ENCODE results near the gene FILIP1L. TPM values are rescaled to one million over a fixed set of nuclear protein-coding genes. Genes with fewer than 3 reads are reported as not detected.

FILIP1L gene
- total RNA-seq, 3 donors from 2014 or later: 8.9 to 37.0 (median 17.1) TPM

GRCh38 chr3:99969136-99969535, 145.2 kb downstream of the FILIP1L start:
- intact Hi-C loops (cut with DNase I, micrococcal nuclease): no loop called here
- Histone ChIP-seq H3K4me3 (no peak overlapping the region), H3K36me3 (ENCODE audit: low read depth) (no peaks in the 10 kb centered on the region), H3K4me1 (ENCODE audit: low read depth) (no peaks in the 10 kb centered on the region), H3K9me3 (no peaks in the 10 kb centered on the region)
- ATAC-seq: no peak
- DNase-seq: no peak
- no peak for TF ChIP-seq CTCF (IDR thresholded peaks at IDR 0.05)

GRCh38 chr3:99967796-99968195, 146.5 kb downstream of the FILIP1L start:
- Histone ChIP-seq H3K9me3 (no peaks in the 10 kb centered on the region), H3K36me3 (ENCODE audit: low read depth) (no peaks in the 10 kb centered on the region), H3K4me1 (ENCODE audit: low read depth) (no peaks in the 10 kb centered on the region), H3K4me3 (no peak overlapping the region)
- TF ChIP-seq CTCF (IDR thresholded peaks at IDR 0.05): no peak
- ATAC-seq (no peak), DNase-seq (no peak)
- intact Hi-C loops (cut with DNase I, micrococcal nuclease): no loop called here

- no peaks in the 10 kb centered on the region for H3K4me1 ChIP-seq (ENCODE audit: low read depth)
- H3K36me3 ChIP-seq (ENCODE audit: low read depth): no peaks in the 10 kb centered on the region
- no peak overlapping the region for H3K4me3 ChIP-seq
- DNase-seq: no peak
- intact Hi-C loops (cut with DNase I, micrococcal nuclease): no loop called here
- no peaks in the 10 kb centered on the region for H3K9me3 ChIP-seq
- no peak for TF ChIP-seq CTCF (IDR thresholded peaks at IDR 0.05)
- no peak for ATAC-seq
Measured at GRCh38 chr3:99966662-99967416, 147.5 kb downstream of the FILIP1L start.

- Histone ChIP-seq H3K4me3 (no peak overlapping the region), H3K36me3 (ENCODE audit: low read depth) (no peaks in the 10 kb centered on the region), H3K4me1 (ENCODE audit: low read depth) (peaks cover 3% of the 10 kb centered on the region), H3K9me3 (no peaks in the 10 kb centered on the region)
- DNase-seq (no peak), ATAC-seq (peak; percentile 17)
- no peak for TF ChIP-seq CTCF (IDR thresholded peaks at IDR 0.05)
- intact Hi-C loops (cut with DNase I, micrococcal nuclease): no loop called here
Measured at GRCh38 chr3:99965681-99966408, 148.5 kb downstream of the FILIP1L start.

GRCh38 chr3:99965077-99965476, 149.2 kb downstream of the FILIP1L start:
- Histone ChIP-seq H3K4me1 (ENCODE audit: low read depth) (peaks cover 3% of the 10 kb centered on the region), H3K9me3 (no peaks in the 10 kb centered on the region), H3K4me3 (no peak overlapping the region), H3K36me3 (ENCODE audit: low read depth) (no peaks in the 10 kb centered on the region)
- no peak for TF ChIP-seq CTCF (IDR thresholded peaks at IDR 0.05)
- intact Hi-C loops (cut with DNase I, micrococcal nuclease): no loop called here
- ATAC-seq (peak; percentile 71), DNase-seq (no peak)
